ENCODE data around the gene RCAN2. TPM values are rescaled to one million over a fixed set of nuclear protein-coding genes. Genes with fewer than 3 reads are reported as not detected.

The RCAN2 gene
- total and polyA plus RNA-seq, 2 donors (not counting 1 experiment from before 2014, with no cell fraction given): not detected

- no peak overlapping the region for H3K27ac Mint-ChIP-seq
- Histone ChIP-seq H3K27me3 (replicated peaks in 1 of 4; ENCODE audit: control extremely low read depth in 1 of 4, control insufficient read depth in 3 of 4, insufficient read depth in 4 of 4, low read length in 3 of 4) (no peaks in the 10 kb centered on the region), H3K4me2 (replicated peaks; ENCODE audit: low read depth, low read length, poor library complexity, severe bottlenecking) (no peak overlapping the region), H3K9me3 (ENCODE audit: control extremely low read depth in 1 of 3, control insufficient read depth in 2 of 3, insufficient read depth in 1 of 3, low read length in 2 of 3) (no peaks in the 10 kb centered on the region), H3K36me3 (replicated peaks in 1 of 2; ENCODE audit: control extremely low read depth in 1 of 2, control insufficient read depth in 1 of 2, extremely low read depth in 1 of 2, insufficient read depth in 2 of 2, low read length in 1 of 2) (no peaks in the 10 kb centered on the region), H3K9ac (ENCODE audit: low read length) (no peak overlapping the region), H3K79me2 (ENCODE audit: control insufficient read depth, insufficient read depth, low read length) (no peaks in the 10 kb centered on the region), H3K4me3 (ENCODE audit: control extremely low read depth in 1 of 5, extremely low read depth in 1 of 5, insufficient read depth in 1 of 5, low read depth in 2 of 5, low read length in 4 of 5) (no peak overlapping the region), H3K4me1 (ENCODE audit: control insufficient read depth in 2 of 2, insufficient read depth in 2 of 2, low read length in 2 of 2) (no peaks in the 10 kb centered on the region), H2AFZ (ENCODE audit: insufficient read depth, low read depth, low read length, poor library complexity, severe bottlenecking) (no peak overlapping the region), H3K27ac (ENCODE audit: low read length in 2 of 2) (no peak overlapping the region), H4K20me1 (ENCODE audit: control insufficient read depth, insufficient read depth, low read length, poor library complexity, severe bottlenecking) (no peaks in the 10 kb centered on the region)
- H3K9me3 Mint-ChIP-seq (ENCODE audit: insufficient read depth): no peaks in the 10 kb centered on the region
- POLR2A ChIA-PET: no interaction called here
- intact Hi-C loops (cut with micrococcal nuclease): no loop called here
- H3K4me1 Mint-ChIP-seq: no peaks in the 10 kb centered on the region
- DNase-seq (no peak), ATAC-seq (ENCODE audit: low read depth) (no peak)
- WGBS (ENCODE audit: insufficient coverage): 88% methylated on average over 1 of the region's 1 CpG
- no peak overlapping the region for H3K4me3 Mint-ChIP-seq
- CTCF ChIA-PET: interaction anchor here (1.5 to 3.8 kb wide), 2 partner anchors 9 to 180 kb away, joined by 5 to 14 read pairs; no protein-coding TSS in a partner anchor
- TF ChIP-seq, protein P1, sequence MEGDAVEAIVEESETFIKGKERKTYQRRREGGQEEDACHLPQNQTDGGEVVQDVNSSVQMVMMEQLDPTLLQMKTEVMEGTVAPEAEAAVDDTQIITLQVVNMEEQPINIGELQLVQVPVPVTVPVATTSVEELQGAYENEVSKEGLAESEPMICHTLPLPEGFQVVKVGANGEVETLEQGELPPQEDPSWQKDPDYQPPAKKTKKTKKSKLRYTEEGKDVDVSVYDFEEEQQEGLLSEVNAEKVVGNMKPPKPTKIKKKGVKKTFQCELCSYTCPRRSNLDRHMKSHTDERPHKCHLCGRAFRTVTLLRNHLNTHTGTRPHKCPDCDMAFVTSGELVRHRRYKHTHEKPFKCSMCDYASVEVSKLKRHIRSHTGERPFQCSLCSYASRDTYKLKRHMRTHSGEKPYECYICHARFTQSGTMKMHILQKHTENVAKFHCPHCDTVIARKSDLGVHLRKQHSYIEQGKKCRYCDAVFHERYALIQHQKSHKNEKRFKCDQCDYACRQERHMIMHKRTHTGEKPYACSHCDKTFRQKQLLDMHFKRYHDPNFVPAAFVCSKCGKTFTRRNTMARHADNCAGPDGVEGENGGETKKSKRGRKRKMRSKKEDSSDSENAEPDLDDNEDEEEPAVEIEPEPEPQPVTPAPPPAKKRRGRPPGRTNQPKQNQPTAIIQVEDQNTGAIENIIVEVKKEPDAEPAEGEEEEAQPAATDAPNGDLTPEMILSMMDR (IDR thresholded peaks at IDR 0.05): no peak
- no peak for TF ChIP-seq EZH2 (IDR thresholded peaks at IDR 0.05; ENCODE audit: borderline replicate concordance, insufficient read depth, low read depth, low read length, poor library complexity, severe bottlenecking)
- no peaks in the 10 kb centered on the region for H3K27me3 Mint-ChIP-seq
These were observed 90.4 kb downstream of the RCAN2 start for GRCh38 chr6:46400898-46401297.

- H3K9me3 ChIP-seq (ENCODE audit: control extremely low read depth in 1 of 3, control insufficient read depth in 2 of 3, insufficient read depth in 1 of 3, low read length in 2 of 3): no peaks in the 10 kb centered on the region
- H3K4me3 Mint-ChIP-seq: no peak overlapping the region
- ATAC-seq (ENCODE audit: low read depth): no peak
These were observed 95.7 kb downstream of the RCAN2 start for GRCh38 chr6:46395530-46395929.

More at GRCh38 chr6:46395530-46395929, 95.7 kb downstream of the RCAN2 start:
- Mint-ChIP-seq H3K9me3 (ENCODE audit: insufficient read depth) (no peaks in the 10 kb centered on the region), H3K4me1 (no peaks in the 10 kb centered on the region), H3K27me3 (no peaks in the 10 kb centered on the region), H3K27ac (no peak overlapping the region)
- Histone ChIP-seq H2AFZ (ENCODE audit: insufficient read depth, low read depth, low read length, poor library complexity, severe bottlenecking) (no peak overlapping the region), H3K27me3 (replicated peaks in 1 of 4; ENCODE audit: control extremely low read depth in 1 of 4, control insufficient read depth in 3 of 4, insufficient read depth in 4 of 4, low read length in 3 of 4) (no peaks in the 10 kb centered on the region), H3K4me2 (replicated peaks; ENCODE audit: low read depth, low read length, poor library complexity, severe bottlenecking) (no peak overlapping the region), H3K27ac (ENCODE audit: low read length in 2 of 2) (no peak overlapping the region), H3K36me3 (replicated peaks in 1 of 2; ENCODE audit: control extremely low read depth in 1 of 2, control insufficient read depth in 1 of 2, extremely low read depth in 1 of 2, insufficient read depth in 2 of 2, low read length in 1 of 2) (no peaks in the 10 kb centered on the region), H3K9ac (ENCODE audit: low read length) (no peak overlapping the region), H3K4me3 (ENCODE audit: control extremely low read depth in 1 of 5, extremely low read depth in 1 of 5, insufficient read depth in 1 of 5, low read depth in 2 of 5, low read length in 4 of 5) (no peak overlapping the region), H3K4me1 (ENCODE audit: control insufficient read depth in 2 of 2, insufficient read depth in 2 of 2, low read length in 2 of 2) (no peaks in the 10 kb centered on the region), H4K20me1 (ENCODE audit: control insufficient read depth, insufficient read depth, low read length, poor library complexity, severe bottlenecking) (no peaks in the 10 kb centered on the region), H3K79me2 (ENCODE audit: control insufficient read depth, insufficient read depth, low read length) (no peaks in the 10 kb centered on the region)
- no peak for DNase-seq
- intact Hi-C loops (cut with micrococcal nuclease): no loop called here
- CTCF ChIA-PET: no interaction called here
- no peak for TF ChIP-seq EZH2 (IDR thresholded peaks at IDR 0.05; ENCODE audit: borderline replicate concordance, insufficient read depth, low read depth, low read length, poor library complexity, severe bottlenecking)
- TF ChIP-seq, protein P1 (IDR thresholded peaks at IDR 0.05): no peak
- 100% methylated on average over 1 of the region's 4 CpGs for WGBS (ENCODE audit: insufficient coverage)
- POLR2A ChIA-PET: no interaction called here

Data from B cell (primary cell).